Sigmoid colon (tissue), 7 donors: ENCODE results near the gene SHC3. TPM values are rescaled to one million over a fixed set of nuclear protein-coding genes. Genes with fewer than 3 reads are reported as not detected.
A peak's percentile ranks its signal among the peaks of the same experiment; 100 is the strongest.

Source experiments
- DNase-seq: peaks from one replicate; pipeline ENCODE4 v3.0.0-alpha.2; 2019
- H3K27ac ChIP-seq, 4 donors: fragments of 200-600 bp; sonication (generic); one replicate each; pipeline ENCODE4 v1.5.1; 2016 to 2019; ENCODE audit warnings: mild to moderate bottlenecking in 1 of 4
- H3K27me3 ChIP-seq, 3 donors: fragments of 200-600 bp; sonication (generic); one replicate each; pipeline ENCODE4 v1.5.1; 2019; ENCODE audit warnings: mild to moderate bottlenecking in 1 of 3
- H3K36me3 ChIP-seq, 4 donors: fragments of 200-600 bp; sonication (generic); one replicate each; pipeline ENCODE4 v1.5.1; 2016 to 2019
- H3K4me1 ChIP-seq, 4 donors: fragments of 200-600 bp; sonication (generic); one replicate each; pipeline ENCODE4 v1.5.1; 2017 to 2019
- H3K4me3 ChIP-seq, 4 donors: fragments of 200-600 bp; sonication (generic); one replicate each; pipeline ENCODE4 v1.5.1; 2017 to 2019; ENCODE audit warnings: mild to moderate bottlenecking in 2 of 4, moderate library complexity in 1 of 4
- H3K9me3 ChIP-seq, 4 donors: fragments of 200-600 bp in 3 of 4; sonication (generic) in 3 of 4; one replicate each; pipeline versions ENCODE4 v1.5.1 to v1.6.1; 2013 to 2019
- EP300 ChIP-seq, 4 donors: sonication (generic); formaldehyde crosslinking; IDR thresholded peaks; one replicate each; pipeline ENCODE4 v1.6.1; 2017; ENCODE audit warnings: antibody characterized with exemption in 4 of 4
- POLR2A ChIP-seq, 2 donors: fragments of 450-650 bp; IDR thresholded peaks; one replicate each; pipeline ENCODE4 v1.6.1; 2016; ENCODE audit warnings: antibody characterized with exemption in 2 of 2, mild to moderate bottlenecking in 2 of 2, moderate library complexity in 2 of 2
- POLR2AphosphoS5 ChIP-seq, 4 donors: sonication (generic); formaldehyde crosslinking; IDR thresholded peaks; one replicate each; pipeline ENCODE4 v1.6.1; 2017; ENCODE audit warnings: antibody characterized with exemption in 4 of 4
- WGBS, 2 donors: extraction: QIAGEN DNeasy Blood & Tissue Kit; methylation state at CpG; one replicate each; pipeline ENCODE4 v1.1.7; 2013; 5-methylcytosine and 5-hydroxymethylcytosine counted together
- intact Hi-C: fragments of 100-400 bp; cut with DNase I; formaldehyde crosslinking; loops from one replicate; pipeline ENCODE4 v1.15.1; 2023
- polyA plus RNA-seq, 3 donors: library from polyadenylated mRNA; stranded (reverse); fragments of 200-250 nt; gene quantifications; one replicate each; pipeline ENCODE4 v1.2.3, GENCODE V29; 2013
- total RNA-seq, 4 donors: library from RNA; depleted of rRNA; stranded (reverse); fragments of >200 nt; gene quantifications; one replicate each; pipeline ENCODE4 v1.1.0, GENCODE V29; 2016
- TF ChIP-seq, protein P1 (sequence below), 4 experiments: fragments of 450-650 bp in 3 of 4; fragments of 200-600 bp in 1 of 4; IDR thresholded peaks; one replicate each; pipeline ENCODE4 v1.5.1; 2016 to 2019; ENCODE audit warnings: antibody characterized with exemption in 4 of 4, mild to moderate bottlenecking in 3 of 4, moderate library complexity in 2 of 4
- donor health status: healthy with polysubstance abuse.
- donor health status: Bipolar disorder and iron deficiency.
- donor health status: healthy.

SHC3 gene
- total and polyA plus RNA-seq, 7 donors = 0.32 to 14.7 (median 2.1) TPM; not detected in 1

DNA sequence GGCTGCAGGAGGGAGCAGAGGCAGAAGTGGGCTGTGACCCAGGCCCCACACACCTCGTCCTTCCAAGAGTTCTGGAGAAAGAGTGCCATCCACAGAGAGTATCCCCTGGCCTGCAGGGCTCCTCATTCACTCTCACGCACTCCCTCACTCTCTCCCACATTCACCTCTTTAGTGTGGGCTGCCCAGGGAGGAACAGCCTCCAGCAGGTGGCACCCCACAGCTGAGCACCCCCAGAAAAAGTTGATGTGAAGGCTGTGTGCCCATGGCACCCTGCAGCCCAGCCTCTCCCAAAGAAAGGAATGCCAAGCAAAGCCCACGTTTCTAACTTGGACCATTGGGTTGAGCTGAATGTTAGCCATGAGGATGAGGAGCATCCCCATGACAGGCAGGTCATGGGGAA lies 4.5 kb upstream of the SHC3 start:
- H3K27ac ChIP-seq = no peak overlapping the region
- intact Hi-C loops = loop anchor here (5.0 kb wide), 1 partner anchor 124 kb away; no protein-coding TSS in a partner anchor
- no peaks in the 10 kb centered on the region for H3K36me3 ChIP-seq
- no peak for TF ChIP-seq POLR2AphosphoS5 (IDR thresholded peaks at IDR 0.05)
- no peak for TF ChIP-seq POLR2A (IDR thresholded peaks at IDR 0.05)
- TF ChIP-seq EP300 (IDR thresholded peaks at IDR 0.05) = no peak
- TF ChIP-seq, protein P1, sequence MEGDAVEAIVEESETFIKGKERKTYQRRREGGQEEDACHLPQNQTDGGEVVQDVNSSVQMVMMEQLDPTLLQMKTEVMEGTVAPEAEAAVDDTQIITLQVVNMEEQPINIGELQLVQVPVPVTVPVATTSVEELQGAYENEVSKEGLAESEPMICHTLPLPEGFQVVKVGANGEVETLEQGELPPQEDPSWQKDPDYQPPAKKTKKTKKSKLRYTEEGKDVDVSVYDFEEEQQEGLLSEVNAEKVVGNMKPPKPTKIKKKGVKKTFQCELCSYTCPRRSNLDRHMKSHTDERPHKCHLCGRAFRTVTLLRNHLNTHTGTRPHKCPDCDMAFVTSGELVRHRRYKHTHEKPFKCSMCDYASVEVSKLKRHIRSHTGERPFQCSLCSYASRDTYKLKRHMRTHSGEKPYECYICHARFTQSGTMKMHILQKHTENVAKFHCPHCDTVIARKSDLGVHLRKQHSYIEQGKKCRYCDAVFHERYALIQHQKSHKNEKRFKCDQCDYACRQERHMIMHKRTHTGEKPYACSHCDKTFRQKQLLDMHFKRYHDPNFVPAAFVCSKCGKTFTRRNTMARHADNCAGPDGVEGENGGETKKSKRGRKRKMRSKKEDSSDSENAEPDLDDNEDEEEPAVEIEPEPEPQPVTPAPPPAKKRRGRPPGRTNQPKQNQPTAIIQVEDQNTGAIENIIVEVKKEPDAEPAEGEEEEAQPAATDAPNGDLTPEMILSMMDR (IDR thresholded peaks at IDR 0.05) = no peak
- peaks cover 6 to 18% (median 7%) of the 10 kb centered on the region in 3 donors for H3K27me3 ChIP-seq
- H3K9me3 ChIP-seq = no peaks in the 10 kb centered on the region
- DNase-seq = no peak
- no peak overlapping the region for H3K4me3 ChIP-seq
- WGBS, 2 donors = 76 to 79% methylated on average over 3 of the region's 3 CpGs
- peaks cover 0 to 29% (median 25%) of the 10 kb centered on the region in 4 donors for H3K4me1 ChIP-seq

DNA sequence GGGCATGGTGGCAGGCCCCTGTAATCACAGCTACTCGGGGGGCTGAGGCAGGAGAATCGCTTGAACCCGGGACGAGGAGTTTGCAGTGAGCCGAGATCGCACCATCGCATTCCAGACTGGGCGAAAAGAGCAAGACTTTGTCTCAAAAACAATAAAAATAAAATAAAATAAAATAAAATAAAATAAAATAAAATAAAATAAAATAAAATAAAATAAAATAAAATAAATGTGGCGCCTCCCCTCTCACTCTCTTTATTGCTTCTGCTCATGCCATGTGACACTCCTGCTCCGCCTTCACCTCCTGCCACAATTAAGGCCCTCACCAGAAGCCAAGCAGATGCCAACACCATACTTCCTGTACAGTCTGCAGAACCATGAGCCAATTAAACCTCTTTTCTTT lies 3.8 kb upstream of the SHC3 start:
- Histone ChIP-seq H3K4me3 (no peak overlapping the region), H3K36me3 (no peaks in the 10 kb centered on the region), H3K4me1 (peaks cover 0 to 36% (median 32%) of the 10 kb centered on the region in 4 donors), H3K9me3 (no peaks in the 10 kb centered on the region), H3K27ac (no peak overlapping the region), H3K27me3 (peaks cover 13 to 26% (median 15%) of the 10 kb centered on the region in 3 donors)
- WGBS, 2 donors = 97% methylated on average over 10 of the region's 10 CpGs
- intact Hi-C loops = loop anchor here (5.0 kb wide), 1 partner anchor 125 kb away; no protein-coding TSS in a partner anchor
- no peak for DNase-seq
- TF ChIP-seq EP300 (IDR thresholded peaks at IDR 0.05) = no peak
- TF ChIP-seq, protein P1 (IDR thresholded peaks at IDR 0.05) = no peak
- no peak for TF ChIP-seq POLR2AphosphoS5 (IDR thresholded peaks at IDR 0.05)
- TF ChIP-seq POLR2A (IDR thresholded peaks at IDR 0.05) = no peak

DNA sequence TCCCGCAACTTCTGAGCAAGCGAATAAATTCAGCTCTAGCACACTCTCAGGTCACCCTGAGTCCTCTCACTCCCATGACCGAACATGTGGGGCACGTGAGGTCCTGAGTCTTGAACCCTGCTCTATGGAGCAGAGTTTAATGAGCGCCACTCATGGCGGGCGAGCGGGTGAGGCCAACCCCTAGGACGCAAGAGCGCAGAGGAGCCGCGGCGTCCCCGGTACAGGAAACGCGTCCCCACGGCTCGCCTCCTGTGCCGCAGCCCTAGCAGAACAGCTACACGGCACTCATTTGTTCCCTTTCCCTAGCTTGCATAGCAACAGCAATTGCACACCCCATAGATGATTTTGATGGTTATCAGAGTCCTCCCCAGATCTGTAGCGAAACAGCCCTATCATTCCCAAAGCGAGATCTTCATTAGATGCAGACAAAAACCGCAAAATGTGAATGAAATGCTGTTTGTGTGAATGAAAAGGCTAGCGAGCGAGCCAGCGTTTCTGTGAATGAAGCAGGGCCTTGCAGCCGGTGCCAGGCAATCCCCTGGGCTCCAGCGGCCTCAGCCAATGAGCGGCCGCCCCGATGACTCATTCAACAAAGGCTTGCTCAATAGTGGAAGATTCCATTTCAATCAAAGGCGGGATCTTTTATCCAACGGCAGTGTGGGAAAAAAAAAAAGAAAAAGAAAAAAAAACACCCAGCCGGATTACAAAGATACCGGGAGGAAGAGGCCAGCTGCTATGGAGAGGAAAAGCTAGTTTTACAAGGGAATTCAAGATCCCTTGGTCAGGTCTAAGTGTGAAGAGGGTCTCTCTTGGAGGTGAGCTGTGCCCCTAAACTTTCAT lies 1.5 kb upstream of the SHC3 start:
- H3K4me3 ChIP-seq = peak overlapping the region in 3 of 4 donors; percentile 25 to 43 (median 39)
- no peaks in the 10 kb centered on the region for H3K36me3 ChIP-seq
- H3K27ac ChIP-seq = peak overlapping the region; percentile 59 to 77 (median 66)
- WGBS, 2 donors = 1% methylated on average over 35 of the region's 35 CpGs
- H3K9me3 ChIP-seq = no peaks in the 10 kb centered on the region
- peaks cover 0 to 41% (median 36%) of the 10 kb centered on the region in 4 donors for H3K4me1 ChIP-seq
- peak; percentile 95 for DNase-seq
- H3K27me3 ChIP-seq = peaks cover 28 to 48% (median 30%) of the 10 kb centered on the region in 3 donors
- intact Hi-C loops = loop anchor here (5.0 kb wide), 2 partner anchors 43 to 127 kb away; no protein-coding TSS in a partner anchor
- TF ChIP-seq POLR2A (IDR thresholded peaks at IDR 0.05) = no peak
- TF ChIP-seq POLR2AphosphoS5 (IDR thresholded peaks at IDR 0.05) = peak; percentile 36 to 87 (median 74)
- TF ChIP-seq, protein P1 (IDR thresholded peaks at IDR 0.05) = no peak

DNA sequence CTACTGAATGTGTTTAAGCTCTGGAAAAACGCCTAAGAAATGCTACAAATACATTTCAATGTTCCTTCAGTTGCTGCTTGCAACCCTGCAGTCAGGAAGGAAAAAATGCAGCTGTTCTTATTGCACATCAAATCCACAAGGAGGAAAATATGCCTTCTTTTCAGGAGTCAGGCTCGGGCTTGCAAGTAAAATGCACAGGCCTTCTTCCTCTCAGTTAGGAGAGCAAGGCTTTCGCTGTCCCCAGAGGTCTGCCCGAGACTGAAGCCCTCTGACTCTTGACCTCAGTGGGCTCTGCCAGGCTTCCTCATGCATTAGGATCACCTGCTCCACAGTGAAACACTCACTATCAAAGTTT lies 899 bp upstream of the SHC3 start:
- TF ChIP-seq, protein P1 (IDR thresholded peaks at IDR 0.05) = no peak
- TF ChIP-seq POLR2AphosphoS5 (IDR thresholded peaks at IDR 0.05) = no peak
- TF ChIP-seq EP300 (IDR thresholded peaks at IDR 0.05) = no peak
- no peak for TF ChIP-seq POLR2A (IDR thresholded peaks at IDR 0.05)
- peaks cover 30 to 54% (median 30%) of the 10 kb centered on the region in 3 donors for H3K27me3 ChIP-seq
- H3K36me3 ChIP-seq = no peaks in the 10 kb centered on the region
- H3K4me1 ChIP-seq = peaks cover 0 to 41% (median 36%) of the 10 kb centered on the region in 4 donors
- no peaks in the 10 kb centered on the region for H3K9me3 ChIP-seq
- intact Hi-C loops = loop anchor here (5.0 kb wide), 1 partner anchor 42 kb away; no protein-coding TSS in a partner anchor
- peak overlapping the region; percentile 59 to 77 (median 66) for H3K27ac ChIP-seq
- no peak for DNase-seq
- 11 to 32% methylated on average over 4 of the region's 4 CpGs for WGBS, 2 donors
- H3K4me3 ChIP-seq = peak overlapping the region in 3 of 4 donors; percentile 25 to 43 (median 39)
